PFSK-1 (cell line): ENCODE results near the gene LRP2.

Source experiments
- POLR2AphosphoS5 ChIP-seq: IDR thresholded peaks from 2 replicates; pipeline ENCODE4 v1.6.1; 2012; ENCODE audit warnings: low read depth, mild to moderate bottlenecking, control low read depth, low read length, moderate library complexity
- SIN3A ChIP-seq: IDR thresholded peaks from 2 replicates; pipeline ENCODE4 v1.6.1; 2012; ENCODE audit warnings: mild to moderate bottlenecking, low read length, moderate library complexity, borderline replicate concordance; ENCODE audit not compliant: insufficient read depth
- TAF1 ChIP-seq: IDR thresholded peaks from 2 replicates; pipeline ENCODE4 v1.6.1; 2012; ENCODE audit warnings: low read length, control low read depth, borderline replicate concordance; ENCODE audit not compliant: insufficient read depth
- TF ChIP-seq, protein P1 (sequence below), 2 experiments: IDR thresholded peaks; 2 replicates each; pipeline versions ENCODE4 v1.6.1 to v1.8.0; 2011 to 2012; ENCODE audit warnings: low read depth in 2 of 2, low read length in 2 of 2, control low read depth in 1 of 2, inconsistent platforms in 1 of 2, mild to moderate bottlenecking in 1 of 2, moderate library complexity in 1 of 2; ENCODE audit not compliant: insufficient read depth in 1 of 2

DNA sequence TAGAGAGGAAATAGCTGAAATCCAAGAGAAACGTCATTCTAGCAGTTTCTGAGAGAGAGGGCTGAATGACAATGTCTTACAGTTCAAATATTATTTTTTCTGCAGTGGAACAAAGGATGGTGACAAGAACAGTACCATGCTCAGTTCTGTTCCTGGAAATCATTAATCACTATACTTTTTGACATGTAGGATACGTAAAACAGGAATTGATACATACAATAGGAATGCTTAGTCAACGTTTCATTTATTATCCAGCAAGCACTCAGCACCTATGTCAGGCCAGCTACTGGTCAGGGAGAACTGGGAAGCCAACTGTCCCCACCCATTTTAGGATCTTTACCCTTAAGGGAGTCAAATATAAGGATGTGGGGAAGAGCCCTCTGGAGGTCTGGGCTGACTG lies 178.3 kb downstream of the LRP2 start:
- TF ChIP-seq POLR2AphosphoS5 (no peak), TAF1 (no peak), SIN3A (no peak)
- TF ChIP-seq, protein P1, sequence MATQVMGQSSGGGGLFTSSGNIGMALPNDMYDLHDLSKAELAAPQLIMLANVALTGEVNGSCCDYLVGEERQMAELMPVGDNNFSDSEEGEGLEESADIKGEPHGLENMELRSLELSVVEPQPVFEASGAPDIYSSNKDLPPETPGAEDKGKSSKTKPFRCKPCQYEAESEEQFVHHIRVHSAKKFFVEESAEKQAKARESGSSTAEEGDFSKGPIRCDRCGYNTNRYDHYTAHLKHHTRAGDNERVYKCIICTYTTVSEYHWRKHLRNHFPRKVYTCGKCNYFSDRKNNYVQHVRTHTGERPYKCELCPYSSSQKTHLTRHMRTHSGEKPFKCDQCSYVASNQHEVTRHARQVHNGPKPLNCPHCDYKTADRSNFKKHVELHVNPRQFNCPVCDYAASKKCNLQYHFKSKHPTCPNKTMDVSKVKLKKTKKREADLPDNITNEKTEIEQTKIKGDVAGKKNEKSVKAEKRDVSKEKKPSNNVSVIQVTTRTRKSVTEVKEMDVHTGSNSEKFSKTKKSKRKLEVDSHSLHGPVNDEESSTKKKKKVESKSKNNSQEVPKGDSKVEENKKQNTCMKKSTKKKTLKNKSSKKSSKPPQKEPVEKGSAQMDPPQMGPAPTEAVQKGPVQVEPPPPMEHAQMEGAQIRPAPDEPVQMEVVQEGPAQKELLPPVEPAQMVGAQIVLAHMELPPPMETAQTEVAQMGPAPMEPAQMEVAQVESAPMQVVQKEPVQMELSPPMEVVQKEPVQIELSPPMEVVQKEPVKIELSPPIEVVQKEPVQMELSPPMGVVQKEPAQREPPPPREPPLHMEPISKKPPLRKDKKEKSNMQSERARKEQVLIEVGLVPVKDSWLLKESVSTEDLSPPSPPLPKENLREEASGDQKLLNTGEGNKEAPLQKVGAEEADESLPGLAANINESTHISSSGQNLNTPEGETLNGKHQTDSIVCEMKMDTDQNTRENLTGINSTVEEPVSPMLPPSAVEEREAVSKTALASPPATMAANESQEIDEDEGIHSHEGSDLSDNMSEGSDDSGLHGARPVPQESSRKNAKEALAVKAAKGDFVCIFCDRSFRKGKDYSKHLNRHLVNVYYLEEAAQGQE (IDR thresholded peaks at IDR 0.05; ENCODE audit: insufficient read depth in 1 of 2, low read depth in 2 of 2, low read length in 2 of 2): no peak
